GM12878 (cell line): ENCODE data around the gene NR2F6. TPM values are rescaled to one million over a fixed set of nuclear protein-coding genes. Genes with fewer than 3 reads are reported as not detected.

Experiments
- BRCA1 ChIP-seq: IDR thresholded peaks from 2 replicates; pipeline ENCODE4 v1.6.1; 2011; ENCODE audit warnings: low read depth, low read length, improper control_type of control experiment
- CEBPB ChIP-seq, 2 experiments: fragments of 150-350 bp in 1 of 2; IDR thresholded peaks; 2 replicates each; pipeline ENCODE4 v1.6.1; 2012 to 2014; ENCODE audit warnings: low read depth in 2 of 2, low read length in 2 of 2, borderline replicate concordance in 1 of 2, inconsistent platforms in 1 of 2
- EGR1 ChIP-seq, 2 experiments: IDR thresholded peaks; 1 replicate in 1 of 2; 2 replicates in 1 of 2; pipeline ENCODE4 v1.6.1; 2011 to 2012; ENCODE audit warnings: low read depth in 2 of 2, low read length in 2 of 2, borderline replicate concordance in 1 of 2, mild to moderate bottlenecking in 1 of 2, moderate library complexity in 1 of 2
- FOXK2 ChIP-seq: fragments of 450-650 bp; IDR thresholded peaks from 2 replicates; pipeline ENCODE4 v1.6.1; 2017; ENCODE audit warnings: mild to moderate bottlenecking, moderate library complexity
- LARP7 ChIP-seq: fragments of 450-650 bp; IDR thresholded peaks from 2 replicates; pipeline ENCODE4 v1.6.1; 2017; ENCODE audit warnings: mild to moderate bottlenecking
- MEF2B ChIP-seq: fragments of 450-650 bp; IDR thresholded peaks from 2 replicates; pipeline ENCODE4 v1.6.1; 2018; ENCODE audit warnings: mild to moderate bottlenecking, moderate library complexity; ENCODE audit not compliant: partially characterized antibody, poor library complexity, severe bottlenecking
- PML ChIP-seq: IDR thresholded peaks from 2 replicates; pipeline ENCODE4 v1.6.1; 2012; ENCODE audit warnings: low read length, inconsistent platforms
- POLR2A ChIP-seq: IDR thresholded peaks from 2 replicates; pipeline ENCODE4 v1.6.1; 2011; ENCODE audit warnings: low read depth, mild to moderate bottlenecking, low read length
- PRDM15 ChIP-seq: fragments of 450-650 bp; formaldehyde crosslinking; IDR thresholded peaks from 2 replicates; pipeline ENCODE4 v1.4.0; 2020; ENCODE audit warnings: mild to moderate bottlenecking, moderate library complexity
- YY1 ChIP-seq: IDR thresholded peaks from 2 replicates; pipeline ENCODE4 v1.6.1; 2011; ENCODE audit warnings: low read depth, mild to moderate bottlenecking, low read length
- ZBTB40 ChIP-seq: fragments of 450-650 bp; IDR thresholded peaks from 2 replicates; pipeline ENCODE4 v1.6.1; 2016; ENCODE audit warnings: mild to moderate bottlenecking, moderate library complexity, borderline replicate concordance
- ZNF274 ChIP-seq: IDR thresholded peaks from one replicate; pipeline ENCODE4 v1.8.0; 2011; ENCODE audit not compliant: insufficient read length, insufficient read depth
- ZZZ3 ChIP-seq: IDR thresholded peaks from 2 replicates; pipeline ENCODE4 v1.6.1; 2011; ENCODE audit warnings: low read depth; ENCODE audit not compliant: control insufficient read depth, insufficient read length
- polyA plus RNA-seq, 11 experiments: library from polyadenylated mRNA; depleted of rRNA in 4 of 11; unstranded in 6 of 11; stranded (reverse) in 5 of 11; fragments of >200 nt; fragmentation: Nextera tagmentation in 4 of 11; fragmentation: Illumina TruSeq in 1 of 11; extraction: Ambion mirVana in 4 of 11; extraction: Trizol in 1 of 11; gene quantifications; 1 replicate in 1 of 11; 2 replicates in 10 of 11; pipeline versions ENCODE4 v1.2.1 to v1.2.3, GENCODE V29; 2011 to 2016; ENCODE audit warnings: inconsistent platforms in 2 of 11, missing spikeins in 2 of 11, low read depth in 1 of 11
- total RNA-seq, 4 experiments: library from RNA; depleted of rRNA in 3 of 4; stranded (reverse); fragments of >200 nt in 3 of 4; fragmentation: Illumina TruSeq in 1 of 4; extraction: Trizol in 1 of 4; gene quantifications; 2 replicates each; pipeline versions ENCODE4 v1.2.1 to v1.2.3, GENCODE V29; 2013 to 2021
- TF ChIP-seq, protein P1 (sequence below): fragments of 450-650 bp; IDR thresholded peaks from 2 replicates; pipeline ENCODE4 v1.6.1; 2017; ENCODE audit warnings: mild to moderate bottlenecking, low read depth, inconsistent platforms; ENCODE audit not compliant: poor library complexity, severe bottlenecking
- TF ChIP-seq, protein P2 (sequence below): fragments of 450-650 bp; IDR thresholded peaks from 2 replicates; pipeline ENCODE4 v1.6.1; 2017; ENCODE audit warnings: borderline replicate concordance
- TF ChIP-seq, protein P3 (sequence below): IDR thresholded peaks from 2 replicates; pipeline ENCODE4 v1.6.1; 2011; ENCODE audit warnings: borderline replicate concordance, low read depth, mild to moderate bottlenecking, moderate library complexity, mixed read lengths, low read length; ENCODE audit not compliant: insufficient read depth; ENCODE audit errors: extremely low read length

Gene NR2F6
- total and polyA plus RNA-seq, 10 of the 15 experiments (the other 5 are each of a cell fraction or from before 2014, with no cell fraction given), result 0.18 to 15.5 (median 6.1) TPM

GRCh38 chr19:17215127-17215971 lies 30.4 kb downstream of the NR2F6 start, which contains the start of gene USE1 (continued):
- TF ChIP-seq ZBTB40 (peak; percentile 96), ZNF274 (no peak), POLR2A (peak; percentile 97), EGR1 (IDR thresholded peaks at IDR 0.05; ENCODE audit: borderline replicate concordance in 1 of 2, low read depth in 2 of 2, low read length in 2 of 2) (peak; percentile 12 to 82), ZZZ3 (no peak), CEBPB (IDR thresholded peaks at IDR 0.05; ENCODE audit: borderline replicate concordance in 1 of 2, low read depth in 2 of 2, low read length in 2 of 2) (no peak), FOXK2 (peak; percentile 81), LARP7 (peak; percentile 77), PRDM15 (no peak), MEF2B (no peak), BRCA1 (no peak), YY1 (peak; percentile 100), PML (peak; percentile 85; the same call in 1 of the 2 replicates)
- TF ChIP-seq, protein P1, sequence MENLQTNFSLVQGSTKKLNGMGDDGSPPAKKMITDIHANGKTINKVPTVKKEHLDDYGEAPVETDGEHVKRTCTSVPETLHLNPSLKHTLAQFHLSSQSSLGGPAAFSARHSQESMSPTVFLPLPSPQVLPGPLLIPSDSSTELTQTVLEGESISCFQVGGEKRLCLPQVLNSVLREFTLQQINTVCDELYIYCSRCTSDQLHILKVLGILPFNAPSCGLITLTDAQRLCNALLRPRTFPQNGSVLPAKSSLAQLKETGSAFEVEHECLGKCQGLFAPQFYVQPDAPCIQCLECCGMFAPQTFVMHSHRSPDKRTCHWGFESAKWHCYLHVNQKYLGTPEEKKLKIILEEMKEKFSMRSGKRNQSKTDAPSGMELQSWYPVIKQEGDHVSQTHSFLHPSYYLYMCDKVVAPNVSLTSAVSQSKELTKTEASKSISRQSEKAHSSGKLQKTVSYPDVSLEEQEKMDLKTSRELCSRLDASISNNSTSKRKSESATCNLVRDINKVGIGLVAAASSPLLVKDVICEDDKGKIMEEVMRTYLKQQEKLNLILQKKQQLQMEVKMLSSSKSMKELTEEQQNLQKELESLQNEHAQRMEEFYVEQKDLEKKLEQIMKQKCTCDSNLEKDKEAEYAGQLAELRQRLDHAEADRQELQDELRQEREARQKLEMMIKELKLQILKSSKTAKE, result no peak
- TF ChIP-seq, protein P2, sequence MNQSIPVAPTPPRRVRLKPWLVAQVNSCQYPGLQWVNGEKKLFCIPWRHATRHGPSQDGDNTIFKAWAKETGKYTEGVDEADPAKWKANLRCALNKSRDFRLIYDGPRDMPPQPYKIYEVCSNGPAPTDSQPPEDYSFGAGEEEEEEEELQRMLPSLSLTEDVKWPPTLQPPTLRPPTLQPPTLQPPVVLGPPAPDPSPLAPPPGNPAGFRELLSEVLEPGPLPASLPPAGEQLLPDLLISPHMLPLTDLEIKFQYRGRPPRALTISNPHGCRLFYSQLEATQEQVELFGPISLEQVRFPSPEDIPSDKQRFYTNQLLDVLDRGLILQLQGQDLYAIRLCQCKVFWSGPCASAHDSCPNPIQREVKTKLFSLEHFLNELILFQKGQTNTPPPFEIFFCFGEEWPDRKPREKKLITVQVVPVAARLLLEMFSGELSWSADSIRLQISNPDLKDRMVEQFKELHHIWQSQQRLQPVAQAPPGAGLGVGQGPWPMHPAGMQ, result no peak
- TF ChIP-seq, protein P3, sequence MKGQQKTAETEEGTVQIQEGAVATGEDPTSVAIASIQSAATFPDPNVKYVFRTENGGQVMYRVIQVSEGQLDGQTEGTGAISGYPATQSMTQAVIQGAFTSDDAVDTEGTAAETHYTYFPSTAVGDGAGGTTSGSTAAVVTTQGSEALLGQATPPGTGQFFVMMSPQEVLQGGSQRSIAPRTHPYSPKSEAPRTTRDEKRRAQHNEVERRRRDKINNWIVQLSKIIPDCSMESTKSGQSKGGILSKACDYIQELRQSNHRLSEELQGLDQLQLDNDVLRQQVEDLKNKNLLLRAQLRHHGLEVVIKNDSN, result no peak
